NOMO-1 treated with dmso at 0.1 percent for 144 hours (cell line): Measurements from ENCODE around the gene MTF1.
A peak's percentile ranks its signal among the peaks of the same experiment; 100 is the strongest.

Experiments
- DNase-seq: peaks from one replicate; lab custom pipeline; 2025; ENCODE audit not compliant: unreplicated experiment; lab: John Stamatoyannopoulos, UW

Gene MTF1

DNA sequence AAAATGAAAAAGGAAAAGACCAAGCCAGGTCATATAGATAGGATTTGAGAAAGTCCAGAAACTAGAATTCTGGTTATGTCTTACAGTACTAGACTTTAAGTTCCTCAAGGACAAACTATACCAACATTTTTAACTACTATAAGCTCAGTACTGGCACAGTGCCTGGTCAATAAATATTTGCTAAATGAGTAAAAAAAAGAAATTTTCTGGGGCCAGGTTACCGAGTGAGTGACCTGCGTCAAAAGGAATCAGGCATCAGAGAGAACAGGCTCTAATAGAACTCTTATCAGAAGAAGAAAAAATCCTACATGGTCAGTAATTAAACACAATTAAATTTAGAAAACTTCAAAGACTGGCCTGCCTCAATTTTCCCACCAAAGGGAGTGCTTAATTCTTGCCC is 27.6 kb downstream of the MTF1 start:
- no peak for DNase-seq

DNA sequence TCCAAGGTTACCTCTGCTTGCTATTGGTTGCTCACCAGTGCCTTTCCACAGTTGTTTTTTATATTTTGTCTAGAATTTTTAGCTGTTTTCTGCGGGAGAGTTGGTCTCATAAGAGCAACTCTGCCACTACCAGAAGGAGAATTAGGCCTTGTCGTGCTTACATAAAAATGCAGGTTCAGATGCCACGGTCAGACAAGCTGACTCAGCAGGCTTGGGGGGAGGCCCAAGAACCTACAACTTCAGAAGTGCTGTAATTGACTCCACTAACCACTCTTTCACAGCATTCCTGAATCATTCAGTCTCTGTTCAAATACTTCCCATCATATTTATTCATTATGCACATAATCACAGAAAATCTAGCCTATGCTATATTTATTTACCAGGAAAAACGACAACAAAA is 28.3 kb downstream of the MTF1 start:
- no peak for DNase-seq

DNA sequence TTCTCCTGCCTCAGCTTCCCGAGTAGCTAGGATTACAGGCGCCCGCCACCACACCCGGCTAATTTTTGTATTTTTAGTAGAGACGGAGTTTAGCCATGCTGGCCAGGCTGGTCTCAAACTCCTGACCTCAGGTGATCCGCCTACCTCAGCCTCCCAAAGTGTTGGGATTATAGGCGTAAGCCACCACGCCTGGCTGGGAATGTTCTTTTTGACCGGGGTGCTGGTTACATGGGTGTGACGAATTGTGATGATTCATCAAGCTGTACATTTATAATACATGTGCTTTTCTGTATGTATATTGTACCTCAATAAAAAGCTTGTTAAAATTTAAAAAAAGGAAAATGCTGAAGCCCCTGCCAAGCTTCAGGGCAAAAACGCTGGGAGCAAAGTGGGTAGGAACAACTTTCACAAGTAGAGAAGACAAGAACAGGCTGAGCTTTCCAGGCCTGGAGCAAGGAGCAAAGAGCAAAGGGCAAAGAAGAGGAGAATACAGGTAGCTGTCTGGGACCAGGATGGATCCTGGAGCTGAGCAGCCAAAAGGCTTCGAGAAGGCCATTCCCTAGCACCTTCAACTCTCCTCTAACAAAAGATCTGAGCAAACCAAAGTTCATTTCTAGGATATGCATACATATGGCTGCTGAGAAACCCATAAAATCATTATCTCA is 30.9 kb downstream of the MTF1 start:
- DNase-seq: no peak

DNA sequence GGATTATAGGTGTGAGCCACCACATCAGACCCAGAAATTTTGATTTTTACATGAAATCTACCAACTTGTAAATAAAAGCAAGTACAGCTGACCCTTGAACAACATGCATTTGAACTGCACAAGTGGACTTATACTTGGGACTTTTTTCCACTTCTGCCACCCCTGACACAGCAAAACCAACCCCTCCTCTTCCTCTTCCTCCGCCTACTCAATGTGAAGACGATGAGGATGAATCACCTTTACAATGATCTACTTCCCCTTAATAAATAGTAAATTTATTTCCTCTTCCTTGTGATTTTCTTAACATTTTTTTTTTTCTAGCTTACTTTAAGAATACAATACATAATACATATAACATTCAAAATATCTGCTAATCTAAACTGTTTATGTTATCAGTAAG is 33.9 kb downstream of the MTF1 start:
- peak; percentile 5 for DNase-seq

DNA sequence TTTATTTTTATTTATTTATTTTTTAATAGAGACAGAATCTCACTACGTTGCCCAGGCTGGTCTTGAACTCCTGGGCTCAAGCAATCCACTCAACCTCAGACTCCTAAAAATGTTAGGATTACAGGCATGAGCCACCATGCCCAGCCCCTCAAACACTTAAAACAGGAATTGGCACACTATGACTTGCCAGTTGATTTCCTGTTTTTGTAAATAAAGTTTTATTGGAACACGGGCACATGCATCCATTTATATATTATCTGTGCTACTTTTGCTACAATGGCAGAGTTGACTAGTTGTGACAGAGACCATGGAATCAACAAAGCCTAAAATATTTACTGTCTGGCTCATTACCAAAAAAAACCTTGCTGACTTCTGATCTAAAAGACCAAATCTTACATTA is 35.4 kb downstream of the MTF1 start:
- no peak for DNase-seq

DNA sequence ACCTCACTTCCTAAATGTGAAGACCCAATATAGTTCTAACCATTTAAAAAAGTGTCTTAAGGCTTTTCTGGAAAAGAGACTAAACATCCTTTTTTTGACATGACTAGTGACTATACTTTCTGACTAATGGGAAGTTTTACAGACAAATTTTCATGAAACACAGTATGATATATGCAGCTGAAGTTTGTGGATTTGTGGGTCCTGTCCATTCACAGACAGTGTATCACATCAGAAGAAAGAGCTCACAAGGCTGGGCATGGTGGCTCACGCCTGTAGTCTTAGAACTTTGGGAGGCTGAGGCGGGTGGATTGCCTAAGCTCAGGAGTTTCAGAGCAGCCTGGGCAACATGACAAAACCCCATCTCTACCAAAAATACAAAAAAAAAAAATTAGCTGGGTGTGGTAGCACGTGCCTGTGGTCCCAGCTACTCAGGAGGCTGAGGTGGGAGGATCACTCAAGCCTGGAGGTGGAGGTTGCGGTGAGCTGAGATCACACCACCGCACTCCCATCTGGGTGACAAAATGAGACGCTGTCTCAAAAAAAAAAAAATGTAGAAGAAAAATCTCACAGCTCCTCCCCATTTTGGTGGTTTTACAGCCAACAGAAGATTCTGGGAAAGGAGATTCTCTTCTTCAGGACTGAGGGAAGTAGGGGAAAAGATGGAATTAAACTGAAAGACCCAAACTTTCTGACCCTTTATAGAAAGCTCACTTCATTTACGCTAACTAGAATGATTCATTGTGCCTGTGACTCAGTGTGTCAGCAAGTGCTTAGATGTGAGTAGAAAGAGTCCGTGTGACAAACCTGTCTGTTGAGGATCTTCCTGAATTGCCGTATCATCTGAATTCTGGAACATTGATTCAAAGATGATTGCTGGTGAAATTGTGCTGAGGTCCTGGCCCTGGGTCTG is 36.2 kb downstream of the MTF1 start:
- no peak for DNase-seq

DNA sequence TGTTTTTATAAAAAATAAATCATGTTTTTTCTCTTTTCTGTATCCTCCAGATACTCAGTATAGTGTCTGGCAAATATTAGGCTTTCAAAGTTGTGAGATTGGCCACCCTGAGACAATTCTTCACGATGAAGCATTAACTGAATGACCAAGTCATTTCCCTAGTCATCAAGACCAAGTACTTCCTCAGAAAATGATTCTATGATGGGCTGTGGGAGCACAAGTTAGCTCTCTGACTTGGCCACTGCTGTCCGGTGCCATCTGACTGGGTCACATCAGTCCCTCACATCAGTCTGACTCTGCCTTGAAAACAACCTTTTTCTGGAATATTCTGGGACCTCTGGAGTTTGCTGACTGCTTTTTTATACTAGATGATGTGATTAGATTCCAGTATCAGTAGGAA is 37.9 kb downstream of the MTF1 start:
- DNase-seq: no peak

DNA sequence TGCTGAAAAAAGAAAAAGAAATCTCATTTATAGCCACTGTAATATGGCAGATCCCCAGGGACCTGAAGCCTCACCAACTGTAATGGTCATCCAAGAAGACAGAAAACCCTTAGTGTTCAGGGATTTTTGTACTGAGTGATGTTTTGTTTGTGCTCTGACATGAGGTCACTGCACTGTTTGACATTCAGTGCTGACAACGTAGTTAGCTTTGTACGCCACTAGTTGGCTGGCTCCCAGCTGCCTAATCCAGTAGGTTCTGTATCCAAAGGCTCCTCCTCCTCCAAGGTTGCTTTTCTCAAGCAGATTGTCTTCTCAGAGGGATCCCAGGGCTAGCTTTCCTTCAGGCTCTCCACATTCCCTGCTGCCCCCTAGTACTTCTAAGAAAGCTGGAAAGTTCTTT is 41.9 kb downstream of the MTF1 start:
- no peak for DNase-seq

DNA sequence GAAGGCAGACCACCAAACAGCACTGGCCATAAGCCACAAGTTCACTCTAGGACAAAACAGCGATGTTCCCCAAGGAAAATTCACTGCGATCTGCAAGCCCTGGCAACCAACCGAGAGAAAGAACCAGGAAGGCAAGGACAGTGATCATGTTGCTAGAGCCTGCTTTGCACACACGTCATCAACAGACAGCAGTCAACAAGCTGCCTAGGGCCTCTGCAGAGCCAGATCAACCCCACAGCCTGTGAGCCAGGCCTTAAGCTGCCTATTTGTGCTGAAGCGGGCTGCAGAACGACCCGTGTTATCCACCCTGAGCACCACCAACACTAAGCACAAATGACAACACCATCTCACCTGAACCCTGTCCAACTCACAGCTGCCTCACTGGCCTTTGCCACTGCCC is 45.1 kb downstream of the MTF1 start:
- DNase-seq: no peak

DNA sequence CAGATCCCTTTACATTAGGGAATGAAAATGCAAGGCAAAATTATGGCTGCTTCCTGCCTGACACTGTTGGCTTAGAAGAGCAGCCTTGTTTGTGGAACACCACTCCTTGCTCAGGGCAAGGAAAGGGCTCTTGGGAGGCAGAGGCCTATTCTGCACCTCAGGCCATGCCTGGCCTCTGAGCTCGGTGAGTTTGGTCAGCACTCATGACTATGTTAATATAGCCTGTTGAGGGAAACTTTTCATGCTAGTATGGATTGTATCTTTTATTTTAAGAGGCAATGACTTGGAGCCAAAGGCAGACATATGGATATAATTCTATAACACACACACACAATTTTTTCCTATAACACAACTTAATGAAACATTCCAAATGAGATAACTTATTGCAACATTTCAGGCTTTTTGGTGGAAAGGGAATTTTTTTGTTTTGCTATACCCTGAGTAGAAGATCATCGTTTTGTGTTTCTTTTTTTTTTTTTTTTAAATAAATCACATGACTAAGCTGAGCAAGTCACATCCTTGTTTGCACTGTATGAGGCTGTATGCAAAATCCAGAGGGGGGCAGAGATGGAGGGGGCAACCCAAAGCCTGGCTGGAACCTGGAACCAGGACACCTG is 45.8 kb downstream of the MTF1 start:
- no peak for DNase-seq

DNA sequence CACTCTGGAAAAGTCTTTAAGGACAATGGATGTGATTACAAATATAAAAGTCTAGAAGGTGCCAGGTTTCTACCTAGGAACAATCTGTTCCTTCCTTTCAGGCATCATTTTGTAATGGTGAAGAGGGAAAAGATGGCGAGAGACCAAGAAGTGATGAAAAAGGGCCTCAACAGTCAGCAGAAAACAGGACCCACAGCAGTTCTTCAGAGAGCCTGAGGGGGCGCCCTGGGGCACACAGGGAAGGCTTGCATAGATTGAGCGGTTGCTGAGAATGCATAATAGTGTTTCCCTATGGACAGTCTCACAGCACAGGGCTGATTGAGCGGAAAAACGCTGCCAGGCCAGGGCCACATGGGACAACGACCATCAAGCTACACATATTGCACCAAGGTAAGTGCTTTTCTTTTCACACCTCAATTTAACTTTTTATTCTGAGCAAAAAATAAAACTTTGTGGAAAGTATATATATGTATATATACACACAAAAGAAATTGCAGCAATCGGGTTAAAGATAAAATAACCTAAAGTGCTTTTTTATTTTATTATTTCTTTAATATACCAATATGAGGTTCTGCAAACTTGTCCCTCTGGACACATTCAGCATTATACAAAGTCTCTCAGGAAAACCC is 48.3 kb downstream of the MTF1 start:
- DNase-seq: peak; percentile 28

DNA sequence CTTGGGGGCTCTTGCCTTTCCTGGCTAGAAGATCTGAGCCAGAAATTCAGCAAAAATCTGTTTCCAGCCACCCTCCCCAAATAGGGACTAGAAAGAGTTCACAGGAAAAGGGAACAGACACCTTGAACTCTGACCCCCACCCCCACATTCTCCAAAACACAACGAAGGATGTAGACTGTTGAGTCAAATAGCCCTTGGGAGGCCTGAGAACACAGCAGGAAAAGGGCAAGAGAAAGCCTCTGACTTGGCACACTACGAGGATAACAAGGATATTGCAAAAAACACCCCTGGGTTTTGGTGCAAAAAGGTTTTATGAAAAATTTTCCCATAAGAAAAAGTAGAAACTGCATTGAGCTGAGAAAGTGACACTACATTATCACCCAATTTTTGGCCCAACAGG is 49.5 kb downstream of the MTF1 start:
- DNase-seq: no peak

DNA sequence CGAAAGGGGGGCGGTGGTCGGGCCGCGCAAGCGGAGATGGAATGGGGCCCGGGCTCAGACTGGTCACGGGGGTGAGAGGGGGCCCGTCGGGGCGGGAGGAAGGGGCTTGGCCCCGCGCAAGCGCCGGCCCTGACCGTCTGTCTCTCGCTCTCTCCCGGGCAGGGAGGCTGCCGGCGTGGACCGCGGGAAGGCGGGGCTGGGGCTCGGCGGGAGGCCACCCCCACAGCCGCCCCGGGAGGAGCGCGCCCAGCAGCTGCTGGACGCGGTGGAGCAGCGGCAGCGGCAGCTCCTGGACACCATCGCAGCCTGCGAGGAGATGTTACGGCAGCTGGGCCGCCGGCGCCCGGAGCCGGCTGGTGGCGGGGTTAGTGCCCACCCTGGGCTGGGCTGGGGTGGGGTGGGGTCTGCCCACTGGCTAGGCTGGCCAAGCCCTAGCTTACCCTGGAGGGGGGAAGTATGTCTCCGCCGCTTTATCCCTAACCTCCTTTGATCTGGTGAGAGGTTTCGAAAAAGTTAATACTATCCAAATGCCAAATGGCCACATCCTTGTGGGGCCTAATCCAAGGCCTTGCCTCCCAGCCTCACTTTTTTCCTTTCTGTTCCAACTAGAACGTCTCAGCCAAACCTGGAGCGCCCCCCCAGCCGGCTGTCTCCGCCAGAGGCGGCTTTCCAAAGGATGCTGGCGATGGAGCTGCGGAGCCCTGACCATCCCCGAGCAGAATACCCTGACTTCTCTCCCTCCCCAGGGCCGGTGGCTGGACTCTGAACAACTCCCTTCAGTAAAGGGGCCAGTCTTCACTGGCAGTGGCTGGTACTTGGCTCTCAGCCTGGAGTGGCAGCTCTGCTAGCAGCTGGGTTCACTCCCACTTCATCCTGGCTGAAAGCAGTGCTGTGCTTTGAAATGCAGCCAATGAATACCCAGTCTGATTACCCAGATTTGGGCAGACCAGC is 50.7 kb downstream of the MTF1 start:
- peak; percentile 36 for DNase-seq

DNA sequence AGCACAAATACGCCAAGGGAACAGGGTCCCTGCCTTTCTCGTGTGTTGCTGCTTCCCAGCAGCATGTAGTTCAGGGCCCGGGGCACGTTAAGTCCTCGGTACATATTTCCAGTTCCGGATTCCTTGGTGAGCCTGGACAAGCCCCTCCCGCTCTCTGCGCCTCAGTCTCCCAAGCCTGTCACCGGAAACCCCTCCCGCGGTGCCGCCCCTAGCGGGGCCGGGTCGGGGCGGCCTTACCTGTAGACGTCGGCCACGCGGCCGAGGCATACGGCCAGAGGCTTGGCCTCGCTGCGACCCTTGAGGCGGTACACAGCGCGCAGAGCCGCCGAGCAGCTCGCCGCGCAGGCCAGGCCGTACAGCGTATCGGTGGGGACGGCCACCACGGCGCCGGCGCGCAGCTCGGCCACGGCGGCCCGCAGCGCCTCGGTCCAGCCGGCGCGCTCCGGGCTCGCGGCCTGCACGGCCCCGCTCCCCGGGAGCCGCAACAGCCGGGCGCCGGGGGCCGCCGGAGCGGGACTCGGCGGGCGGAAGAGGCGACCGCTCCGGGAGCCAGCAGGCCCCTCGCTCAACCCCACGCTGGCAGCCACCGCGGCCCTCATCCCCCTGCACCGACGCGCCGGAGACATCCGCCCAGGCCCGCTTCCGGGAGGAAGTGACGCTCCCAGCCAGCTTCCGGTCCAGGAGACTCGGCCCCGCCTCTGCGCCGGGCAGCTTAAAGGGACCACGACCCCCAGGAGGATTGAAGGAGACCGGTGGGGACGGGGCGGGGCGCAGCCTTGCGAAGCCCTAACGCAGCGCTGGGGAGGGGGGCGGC is 51.6 kb downstream of the MTF1 start, which contains the start of the genes C1orf122 and YRDC:
Gene C1orf122, plus strand, starts transcription at position 236 of the 814 bp plus-strand sequence. CDS start 615 bp downstream, outside the sequence.
Gene YRDC, minus strand, starts transcription at position 654 of the 814 bp plus-strand sequence. Its CDS starts 28 bp downstream, at position 626.
- DNase-seq: peak; percentile 81

DNA sequence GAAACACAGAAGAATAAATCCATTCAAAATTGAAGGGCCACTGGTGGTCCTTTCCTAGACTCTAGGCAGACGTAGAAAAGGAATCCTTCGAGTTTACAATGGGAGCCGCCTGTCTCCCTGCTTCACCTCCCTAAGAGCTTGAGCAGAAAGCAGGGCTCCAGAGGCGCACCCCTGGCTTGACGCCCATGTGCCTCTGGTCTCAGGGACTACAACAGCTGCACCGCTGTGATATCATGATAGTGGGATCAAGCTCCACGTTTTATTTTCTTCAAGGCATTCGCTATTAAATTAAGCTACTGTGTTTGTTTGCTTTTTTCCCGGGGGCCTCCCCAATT is 52.2 kb downstream of the MTF1 start:
- DNase-seq: no peak

DNA sequence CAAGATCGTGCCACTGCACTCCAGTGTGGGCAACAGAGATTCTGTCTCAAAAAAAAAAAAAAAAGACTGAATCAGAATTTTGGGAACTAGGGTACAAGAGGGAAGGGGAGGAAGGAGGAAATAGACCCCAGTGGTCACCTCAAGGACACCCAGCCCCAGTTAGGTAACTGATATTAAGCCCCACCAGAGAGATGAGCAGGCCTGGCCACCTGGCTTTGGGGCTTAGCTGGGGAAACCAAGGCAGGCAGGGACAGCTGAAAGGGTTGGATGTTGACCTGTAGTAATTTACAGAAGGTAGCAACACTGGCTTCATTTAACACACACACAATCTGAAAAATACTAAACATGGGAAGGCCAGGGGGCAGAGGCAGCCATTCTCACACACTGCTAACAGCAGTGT is 57.0 kb downstream of the MTF1 start:
- DNase-seq: no peak

DNA sequence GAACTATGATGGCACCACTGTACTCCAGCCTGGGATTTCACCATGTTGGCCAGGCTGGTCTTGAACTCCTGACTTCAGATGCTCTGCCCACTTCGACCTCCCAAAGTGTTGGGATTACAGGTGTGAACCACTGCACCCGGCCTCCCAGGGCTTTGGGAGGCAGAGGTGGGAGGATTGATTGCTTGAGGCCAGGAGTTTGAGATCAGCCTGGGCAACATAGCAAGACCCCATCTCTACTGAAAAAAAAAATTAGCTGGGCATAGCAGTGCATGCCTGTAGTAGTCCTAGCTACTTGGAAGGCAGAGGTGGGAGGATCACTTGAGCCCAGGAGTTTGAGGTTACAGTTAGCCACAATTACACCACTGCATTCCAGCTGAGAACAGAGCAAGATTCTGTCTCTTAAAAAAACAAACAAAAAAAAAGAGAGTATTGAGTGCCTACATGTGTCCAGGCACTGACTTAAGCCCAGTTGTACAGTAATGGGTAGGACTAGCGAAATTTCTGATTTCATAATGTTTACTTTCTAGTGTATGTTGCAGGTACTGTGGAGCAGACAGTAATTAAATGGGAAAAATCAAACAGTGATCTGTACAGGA is 61.5 kb downstream of the MTF1 start:
- no peak for DNase-seq

DNA sequence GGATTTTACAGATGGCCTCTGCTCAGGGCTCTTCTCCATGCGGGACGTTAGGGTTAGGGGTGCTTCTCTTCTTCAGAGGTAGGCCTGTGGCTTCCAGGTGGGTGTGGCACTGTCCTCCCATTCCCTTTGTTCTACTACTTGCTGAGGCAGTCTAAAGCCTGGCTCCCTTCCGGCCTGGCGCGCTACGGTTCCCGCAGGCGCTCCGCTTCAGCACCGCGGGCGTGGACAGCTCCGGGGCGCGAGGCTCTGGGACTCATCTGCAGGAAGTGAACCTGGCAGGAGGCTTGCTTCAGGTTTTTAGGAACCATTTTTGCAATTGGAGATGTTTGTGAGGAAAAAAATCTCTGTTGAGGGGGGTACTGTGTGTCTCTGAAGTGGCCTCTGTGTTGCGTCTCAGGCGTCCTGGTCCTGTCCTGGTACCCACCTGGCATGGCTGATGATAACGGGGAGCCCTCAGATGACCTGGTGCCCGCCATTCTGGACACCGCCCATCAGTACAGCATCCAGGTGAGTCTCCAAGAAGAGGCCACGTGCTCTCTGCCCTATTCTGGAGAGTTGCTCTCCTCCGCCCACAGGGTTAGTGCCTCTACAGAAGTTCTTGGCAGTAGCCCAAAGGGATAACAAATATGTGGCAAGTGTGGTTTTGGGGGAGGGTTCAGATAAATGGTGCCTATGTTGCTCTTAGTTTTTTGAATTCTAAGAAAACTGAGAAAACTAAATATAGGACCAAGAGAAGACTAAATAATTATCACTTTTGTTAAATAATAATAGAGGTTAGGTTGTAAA is 63.9 kb downstream of the MTF1 start:
- DNase-seq: peak; percentile 4
